ENCODE data around the gene EXOSC7.

- no peak for TF ChIP-seq USF2 (IDR thresholded peaks at IDR 0.05; ENCODE audit: borderline replicate concordance, low read depth, low read length)
- TF ChIP-seq, protein P1, sequence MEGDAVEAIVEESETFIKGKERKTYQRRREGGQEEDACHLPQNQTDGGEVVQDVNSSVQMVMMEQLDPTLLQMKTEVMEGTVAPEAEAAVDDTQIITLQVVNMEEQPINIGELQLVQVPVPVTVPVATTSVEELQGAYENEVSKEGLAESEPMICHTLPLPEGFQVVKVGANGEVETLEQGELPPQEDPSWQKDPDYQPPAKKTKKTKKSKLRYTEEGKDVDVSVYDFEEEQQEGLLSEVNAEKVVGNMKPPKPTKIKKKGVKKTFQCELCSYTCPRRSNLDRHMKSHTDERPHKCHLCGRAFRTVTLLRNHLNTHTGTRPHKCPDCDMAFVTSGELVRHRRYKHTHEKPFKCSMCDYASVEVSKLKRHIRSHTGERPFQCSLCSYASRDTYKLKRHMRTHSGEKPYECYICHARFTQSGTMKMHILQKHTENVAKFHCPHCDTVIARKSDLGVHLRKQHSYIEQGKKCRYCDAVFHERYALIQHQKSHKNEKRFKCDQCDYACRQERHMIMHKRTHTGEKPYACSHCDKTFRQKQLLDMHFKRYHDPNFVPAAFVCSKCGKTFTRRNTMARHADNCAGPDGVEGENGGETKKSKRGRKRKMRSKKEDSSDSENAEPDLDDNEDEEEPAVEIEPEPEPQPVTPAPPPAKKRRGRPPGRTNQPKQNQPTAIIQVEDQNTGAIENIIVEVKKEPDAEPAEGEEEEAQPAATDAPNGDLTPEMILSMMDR (IDR thresholded peaks at IDR 0.05): no peak
- TF ChIP-seq JUND (IDR thresholded peaks at IDR 0.05): no peak
- TF ChIP-seq YY1 (IDR thresholded peaks at IDR 0.05; ENCODE audit: low read depth): no peak
- TF ChIP-seq EP300 (IDR thresholded peaks at IDR 0.05; ENCODE audit: borderline replicate concordance in 1 of 2, low read depth in 1 of 2, low read length in 1 of 2): no peak
- TF ChIP-seq TAF1 (IDR thresholded peaks at IDR 0.05; ENCODE audit: borderline replicate concordance, low read depth, low read length): no peak
- no peak for TF ChIP-seq POLR2AphosphoS5 (IDR thresholded peaks at IDR 0.05; ENCODE audit: low read depth, low read length)
- no peak for TF ChIP-seq ZBTB33 (IDR thresholded peaks at IDR 0.05; ENCODE audit: borderline replicate concordance, low read depth)
- no peak for TF ChIP-seq SMC3 (IDR thresholded peaks at IDR 0.05; ENCODE audit: low read depth, low read length)
These were observed 65.6 kb downstream of the EXOSC7 start for GRCh38 chr3:45041666-45042065.
